Activated naive CD4-positive, alpha-beta T cell treated with anti-CD3 and anti-CD28 coated beads, Interleukin-2, amount 50 U/mL, for 24 hours (primary cell): ENCODE measurements around the gene FAM110D.
A peak's percentile ranks its signal among the peaks of the same experiment; 100 is the strongest.

Source experiments
- H3K27ac Mint-ChIP-seq: one replicate; pipeline ENCODE4 v1.8.0; 2021; ENCODE audit warnings: mild to moderate bottlenecking, mixed read lengths
- H3K27me3 Mint-ChIP-seq: one replicate; pipeline ENCODE4 v1.8.0; 2021; ENCODE audit warnings: mixed read lengths
- H3K36me3 Mint-ChIP-seq: one replicate; pipeline ENCODE4 v1.8.0; 2021; ENCODE audit warnings: mixed read lengths
- H3K4me1 Mint-ChIP-seq: one replicate; pipeline ENCODE4 v1.8.0; 2021; ENCODE audit warnings: mixed read lengths
- H3K4me3 Mint-ChIP-seq: one replicate; pipeline ENCODE4 v1.8.0; 2021; ENCODE audit warnings: mild to moderate bottlenecking, mixed read lengths
- H3K9me3 Mint-ChIP-seq: one replicate; pipeline ENCODE4 v1.8.0; 2021; ENCODE audit warnings: mixed read lengths

The FAM110D gene

DNA sequence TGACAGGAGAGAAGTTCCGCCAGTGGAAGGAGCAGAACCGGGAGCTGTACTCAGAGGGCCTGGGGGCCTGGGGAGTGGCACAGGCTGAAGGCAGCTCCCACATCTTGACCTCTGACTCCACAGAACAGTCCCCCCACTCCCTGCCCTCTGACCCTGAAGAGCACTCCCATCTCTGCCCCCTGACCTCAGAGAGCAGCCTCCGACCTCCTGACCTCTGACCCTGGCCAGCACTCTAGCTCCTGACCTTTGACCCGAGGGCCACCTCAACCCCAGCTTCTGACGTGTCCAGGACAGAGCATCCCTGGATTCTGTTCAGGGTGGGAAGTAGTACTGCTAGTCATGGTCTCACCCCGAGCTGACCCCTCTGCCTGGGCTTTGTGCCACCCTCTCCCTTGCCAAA is 30.5 kb downstream of the FAM110D start:
- Mint-ChIP-seq H3K36me3 (no peaks in the 10 kb centered on the region), H3K9me3 (no peaks in the 10 kb centered on the region), H3K4me1 (peaks cover 21% of the 10 kb centered on the region), H3K27ac (peak overlapping the region; percentile 12), H3K4me3 (no peak overlapping the region), H3K27me3 (no peaks in the 10 kb centered on the region)

DNA sequence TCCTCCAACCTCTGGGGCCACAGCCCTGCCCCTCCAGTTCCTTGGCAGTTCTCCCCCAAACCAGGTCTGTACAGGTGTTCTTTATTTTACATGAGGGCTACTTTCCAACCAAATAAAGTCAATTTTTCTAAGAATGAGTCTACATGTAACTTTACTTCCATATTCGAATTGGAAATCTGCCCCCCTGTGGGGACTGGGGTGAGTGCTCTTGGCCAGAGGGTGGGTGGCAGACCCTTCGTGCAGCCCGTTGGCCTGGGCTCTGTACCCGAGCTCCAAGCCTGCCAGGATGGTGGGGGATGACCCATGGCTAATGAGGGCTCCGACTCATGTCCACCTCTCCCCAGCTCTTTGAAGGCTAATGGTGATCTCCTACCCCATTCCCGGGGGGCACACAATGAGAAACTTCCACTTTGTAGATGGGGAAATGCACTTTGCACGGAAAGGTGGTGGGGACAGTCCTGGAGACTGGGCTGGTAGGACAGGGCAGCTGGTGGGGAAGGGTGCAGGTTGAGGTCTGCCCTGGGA is 30.9 kb downstream of the FAM110D start:
- no peak overlapping the region for H3K4me3 Mint-ChIP-seq
- H3K9me3 Mint-ChIP-seq = no peaks in the 10 kb centered on the region
- no peak overlapping the region for H3K27ac Mint-ChIP-seq
- H3K4me1 Mint-ChIP-seq = peaks cover 23% of the 10 kb centered on the region
- no peaks in the 10 kb centered on the region for H3K27me3 Mint-ChIP-seq
- no peaks in the 10 kb centered on the region for H3K36me3 Mint-ChIP-seq

DNA sequence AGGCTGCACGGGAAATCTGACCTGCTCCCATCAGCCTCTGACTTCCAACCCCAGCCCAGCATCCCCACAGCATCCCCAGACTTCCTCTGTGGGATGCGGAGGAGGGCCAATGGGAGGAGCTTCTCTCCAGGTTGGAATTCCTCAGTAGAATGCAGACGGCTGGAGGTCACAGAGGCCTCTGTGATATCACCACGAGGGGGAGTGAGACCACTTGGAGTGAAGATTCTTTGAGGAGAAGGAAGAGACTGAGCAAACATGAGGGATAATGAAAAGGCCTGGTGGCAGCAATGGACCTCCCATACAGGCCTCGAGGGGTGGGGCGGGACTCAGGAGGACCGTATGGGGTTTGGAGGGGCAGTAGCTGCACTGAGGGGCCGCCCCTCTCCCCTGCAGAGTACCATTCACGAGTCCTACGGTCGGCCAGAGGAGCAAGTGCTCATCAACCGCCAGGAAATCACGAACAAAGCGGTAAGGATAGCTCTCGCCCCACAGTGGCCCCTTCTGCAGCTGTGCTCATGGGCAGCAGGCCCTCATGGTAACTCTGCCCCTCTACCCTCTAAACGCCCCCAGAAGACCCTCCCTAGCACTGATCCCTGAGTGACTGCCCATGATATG is 31.6 kb downstream of the FAM110D start, which contains the start of gene CATSPER4:
Gene CATSPER4 (plus strand): TSS at position 230 of the 615 bp plus-strand sequence. CDS start 26 bp downstream, at position 256.
- Mint-ChIP-seq H3K27me3 (no peaks in the 10 kb centered on the region), H3K4me1 (peaks cover 23% of the 10 kb centered on the region), H3K27ac (peak within 1 kb of the TSS; percentile 12), H3K36me3 (no peaks in the 10 kb centered on the region), H3K9me3 (no peaks in the 10 kb centered on the region), H3K4me3 (no peak within 1 kb of the TSS)

DNA sequence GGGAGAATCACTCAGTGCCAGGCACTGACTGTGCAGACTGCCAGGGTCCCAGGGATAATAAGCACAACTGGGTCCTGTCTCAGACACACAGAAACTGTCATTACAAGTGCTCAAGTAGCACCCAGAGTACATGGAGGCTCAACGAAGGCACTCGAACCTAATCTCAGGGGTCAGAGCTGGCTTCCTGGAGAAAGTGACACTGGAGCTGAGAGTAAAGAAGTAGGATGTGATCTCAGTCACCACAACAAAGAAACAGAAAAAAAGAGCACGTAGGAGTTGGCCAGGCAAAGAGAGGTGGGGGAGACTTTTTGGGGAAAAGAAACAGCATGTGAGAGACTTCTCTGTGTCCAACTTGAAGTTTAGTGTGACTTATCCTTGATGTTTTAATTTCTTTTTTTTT is 32.9 kb downstream of the FAM110D start:
- Mint-ChIP-seq H3K4me3 (peak overlapping the region; percentile 34), H3K4me1 (peaks cover 23% of the 10 kb centered on the region), H3K27ac (no peak overlapping the region), H3K27me3 (no peaks in the 10 kb centered on the region), H3K36me3 (no peaks in the 10 kb centered on the region), H3K9me3 (no peaks in the 10 kb centered on the region)

DNA sequence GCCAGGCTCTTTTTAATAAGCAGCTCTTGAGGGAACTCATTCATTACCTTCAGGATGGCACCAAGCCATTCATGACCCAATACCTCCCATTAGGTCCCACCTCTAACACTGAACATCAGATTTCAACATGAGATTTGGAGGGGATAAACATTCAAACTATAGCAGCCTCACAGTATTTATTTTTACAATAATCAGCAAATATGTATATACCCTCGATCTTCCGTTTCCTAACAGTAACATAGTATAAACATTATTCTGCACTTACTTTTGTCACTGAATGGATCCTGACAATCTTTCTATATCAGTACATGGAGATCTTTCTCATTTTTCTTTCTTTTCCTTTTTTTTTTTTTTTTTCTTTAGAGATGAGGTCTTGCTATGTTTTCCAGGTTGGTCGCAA is 36.9 kb downstream of the FAM110D start:
- Mint-ChIP-seq H3K36me3 (no peaks in the 10 kb centered on the region), H3K27ac (no peak overlapping the region), H3K4me3 (no peak overlapping the region), H3K27me3 (no peaks in the 10 kb centered on the region), H3K4me1 (peaks cover 29% of the 10 kb centered on the region), H3K9me3 (no peaks in the 10 kb centered on the region)

DNA sequence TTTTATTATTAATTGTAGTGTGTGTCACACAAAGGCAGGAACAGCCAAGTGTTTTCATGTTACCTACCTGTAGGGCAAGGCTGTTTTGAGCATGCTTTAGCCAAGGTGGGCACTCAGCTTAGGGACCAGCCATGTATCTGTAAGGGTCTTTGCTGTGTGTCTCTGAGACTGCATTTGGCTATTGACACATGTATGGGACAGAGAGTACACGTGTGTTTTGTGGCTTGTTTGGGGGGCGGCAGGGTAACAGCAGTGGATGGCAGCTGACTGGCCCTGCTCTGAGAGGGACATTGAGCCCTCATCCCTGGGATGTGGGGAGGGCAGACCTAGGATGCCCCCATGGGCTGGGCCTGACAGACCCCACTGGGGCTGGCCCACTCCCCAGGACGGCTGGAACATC is 38.4 kb downstream of the FAM110D start:
- no peak overlapping the region for H3K27ac Mint-ChIP-seq
- no peaks in the 10 kb centered on the region for H3K27me3 Mint-ChIP-seq
- H3K4me1 Mint-ChIP-seq = peaks cover 33% of the 10 kb centered on the region
- no peaks in the 10 kb centered on the region for H3K36me3 Mint-ChIP-seq
- no peaks in the 10 kb centered on the region for H3K9me3 Mint-ChIP-seq
- H3K4me3 Mint-ChIP-seq = no peak overlapping the region

DNA sequence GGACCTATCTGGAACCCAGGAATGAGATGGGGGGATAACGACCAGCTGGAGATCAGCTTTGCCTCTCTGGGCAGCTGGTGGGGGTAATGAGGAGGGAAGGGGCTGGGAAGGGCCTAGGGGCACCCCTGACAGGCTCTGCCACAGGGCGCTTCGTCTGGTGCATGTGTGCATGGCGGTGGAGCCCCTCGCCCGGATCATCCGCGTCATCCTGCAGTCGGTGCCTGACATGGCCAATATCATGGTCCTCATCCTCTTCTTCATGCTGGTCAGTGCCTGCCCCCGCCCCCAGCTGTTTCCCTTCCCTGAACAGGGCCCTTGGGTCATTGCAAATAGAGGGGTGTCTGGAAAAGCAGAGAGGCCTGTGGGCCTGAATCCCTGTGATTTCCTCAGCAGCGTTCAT is 38.9 kb downstream of the FAM110D start:
- H3K9me3 Mint-ChIP-seq = no peaks in the 10 kb centered on the region
- no peaks in the 10 kb centered on the region for H3K36me3 Mint-ChIP-seq
- H3K4me3 Mint-ChIP-seq = no peak overlapping the region
- peaks cover 39% of the 10 kb centered on the region for H3K4me1 Mint-ChIP-seq
- H3K27ac Mint-ChIP-seq = no peak overlapping the region
- H3K27me3 Mint-ChIP-seq = no peaks in the 10 kb centered on the region

DNA sequence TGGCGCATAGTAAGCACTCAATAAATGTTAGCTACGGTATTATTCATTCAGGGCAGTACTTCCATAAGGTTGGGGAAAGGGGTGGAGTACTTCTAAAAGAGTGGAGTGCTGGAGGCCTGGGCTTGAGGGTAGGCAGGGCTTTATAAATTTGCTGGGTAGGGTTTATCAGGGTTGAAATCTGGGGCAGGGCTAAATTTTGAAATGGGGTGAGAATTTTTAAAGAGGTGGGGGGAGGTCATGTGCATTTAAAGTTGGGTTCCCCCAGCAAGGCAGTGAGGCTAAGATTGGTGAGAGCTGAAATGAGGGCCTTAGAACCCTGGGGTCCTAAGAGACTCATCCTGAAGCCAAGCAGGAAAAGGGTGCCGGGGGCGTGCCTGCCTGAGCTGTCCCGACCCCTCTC is 41.5 kb downstream of the FAM110D start:
- H3K27me3 Mint-ChIP-seq = no peaks in the 10 kb centered on the region
- no peaks in the 10 kb centered on the region for H3K9me3 Mint-ChIP-seq
- H3K27ac Mint-ChIP-seq = no peak overlapping the region

DNA sequence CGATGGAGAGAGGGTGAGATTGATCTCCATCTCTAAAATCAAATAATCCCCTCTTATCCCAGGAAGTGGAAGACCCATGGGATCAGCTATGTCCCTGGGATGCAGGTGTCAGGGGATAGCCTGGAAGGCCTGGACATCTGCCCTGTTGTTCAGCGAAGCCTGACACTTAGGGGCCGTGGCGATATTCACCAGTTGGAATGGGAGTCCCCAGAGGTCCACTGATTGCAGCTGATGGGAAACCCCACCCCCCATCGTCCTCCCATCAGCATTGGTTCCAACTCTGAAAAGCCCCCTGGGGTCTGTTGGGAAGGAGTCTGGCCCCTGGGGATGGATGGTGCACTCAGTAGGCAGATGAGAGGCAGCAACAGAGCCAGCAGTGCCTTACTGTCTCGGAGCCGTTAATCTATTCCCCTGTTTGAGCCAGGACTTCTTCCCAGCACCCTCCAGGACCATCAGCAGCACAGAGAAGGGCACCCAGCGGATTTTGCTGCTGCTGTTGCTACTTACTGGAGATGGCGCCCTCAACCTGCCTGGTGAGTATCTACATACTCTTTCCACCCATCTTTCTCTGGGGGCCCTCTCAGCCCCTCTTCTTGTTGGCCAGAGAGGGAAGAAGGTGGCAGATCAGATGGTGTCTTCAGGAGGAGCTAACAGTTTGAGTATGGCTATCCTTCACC is 44.9 kb downstream of the FAM110D start:
- H3K36me3 Mint-ChIP-seq = no peaks in the 10 kb centered on the region
- H3K4me3 Mint-ChIP-seq = no peak overlapping the region
- peaks cover 39% of the 10 kb centered on the region for H3K4me1 Mint-ChIP-seq
- no peak overlapping the region for H3K27ac Mint-ChIP-seq
- no peaks in the 10 kb centered on the region for H3K27me3 Mint-ChIP-seq
- H3K9me3 Mint-ChIP-seq = no peaks in the 10 kb centered on the region

More for the DNA sequence above, 41.5 kb downstream of the FAM110D start:
- no peaks in the 10 kb centered on the region for H3K36me3 Mint-ChIP-seq
- no peak overlapping the region for H3K4me3 Mint-ChIP-seq
- peaks cover 39% of the 10 kb centered on the region for H3K4me1 Mint-ChIP-seq

DNA sequence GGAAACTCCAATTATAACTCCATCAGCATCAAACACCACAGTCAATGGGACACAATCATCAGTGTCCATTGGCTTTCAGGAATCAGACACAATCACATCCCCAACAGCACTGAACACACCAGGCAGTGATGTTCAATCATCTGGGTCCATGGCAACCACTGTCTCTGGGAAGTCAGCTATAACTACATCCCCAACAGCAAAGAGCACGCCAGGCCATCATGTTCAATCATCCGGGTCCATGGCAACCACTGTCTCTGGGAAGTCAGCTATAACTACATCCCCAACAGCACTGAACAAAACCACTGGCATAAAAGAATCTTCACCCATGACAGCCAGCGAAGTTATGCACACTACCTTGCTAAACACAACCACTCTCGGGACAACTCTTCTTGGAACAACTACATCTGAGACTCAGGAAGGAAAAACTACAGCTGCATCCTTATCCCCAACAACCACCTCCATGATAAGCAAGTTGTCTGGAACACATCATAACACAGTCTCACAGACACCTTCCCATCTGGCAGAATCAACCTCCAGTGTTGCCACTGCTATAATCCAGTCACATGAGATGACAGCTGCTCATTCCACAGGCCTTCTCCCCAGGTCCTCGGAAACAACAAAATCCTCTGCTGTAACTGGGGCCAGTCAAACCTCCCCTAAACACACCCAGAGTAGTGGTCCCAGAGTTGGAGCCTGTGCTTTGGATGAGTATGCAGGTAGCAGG is 51.4 kb downstream of the FAM110D start:
- Mint-ChIP-seq H3K27me3 (no peaks in the 10 kb centered on the region), H3K9me3 (no peaks in the 10 kb centered on the region), H3K27ac (no peak overlapping the region), H3K4me3 (no peak overlapping the region), H3K4me1 (no peaks in the 10 kb centered on the region), H3K36me3 (no peaks in the 10 kb centered on the region)

DNA sequence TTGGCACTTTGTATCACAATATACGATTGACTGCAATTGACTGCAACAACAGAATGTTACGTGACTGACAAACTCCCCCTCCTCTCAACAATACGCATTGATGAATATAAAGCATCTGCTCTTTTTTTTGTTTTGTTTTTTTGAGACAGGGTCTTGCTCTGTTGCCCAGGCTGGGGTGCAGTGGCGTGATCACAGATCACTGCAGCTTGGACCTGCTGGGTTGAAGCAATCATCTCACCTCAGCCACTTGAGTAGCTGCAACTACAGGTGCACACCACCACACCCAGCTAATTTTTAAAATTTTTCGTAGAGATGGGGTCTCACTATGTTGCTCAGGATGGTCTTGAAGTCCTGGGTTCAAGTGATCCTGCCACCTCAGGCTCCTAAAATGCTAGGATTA is 53.8 kb downstream of the FAM110D start:
- Mint-ChIP-seq H3K4me3 (no peak overlapping the region), H3K4me1 (no peaks in the 10 kb centered on the region)

DNA sequence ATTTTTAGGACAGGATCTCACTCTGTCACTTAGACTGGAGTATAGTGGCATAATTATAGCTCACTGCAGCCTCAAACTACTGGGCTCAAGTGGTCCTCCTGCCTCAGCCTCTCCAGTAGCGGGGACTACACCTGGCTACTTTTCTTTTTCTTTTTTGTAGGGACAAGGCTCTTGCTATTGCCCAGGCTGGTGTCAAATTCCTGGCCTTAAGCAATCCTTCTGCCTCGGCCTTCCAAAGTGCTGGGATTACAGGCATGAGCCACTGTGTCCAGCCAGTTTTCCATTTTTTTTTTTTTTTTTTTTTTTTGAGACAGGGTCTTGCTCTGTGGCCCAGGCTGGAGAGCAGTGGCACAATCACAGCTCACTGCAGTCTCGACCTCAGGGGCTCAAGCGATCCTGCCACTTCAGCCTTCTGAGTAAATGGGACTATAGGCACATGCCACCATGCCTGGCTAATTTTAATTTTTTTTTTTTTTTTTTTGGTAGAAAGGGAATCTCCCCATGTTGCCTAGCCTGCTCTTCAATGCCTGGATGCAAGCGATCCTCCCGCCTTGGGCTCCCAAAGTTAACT is 54.5 kb downstream of the FAM110D start:
- no peaks in the 10 kb centered on the region for H3K36me3 Mint-ChIP-seq
- no peak overlapping the region for H3K4me3 Mint-ChIP-seq
- H3K27ac Mint-ChIP-seq = no peak overlapping the region
- no peaks in the 10 kb centered on the region for H3K27me3 Mint-ChIP-seq
- H3K4me1 Mint-ChIP-seq = no peaks in the 10 kb centered on the region
- H3K9me3 Mint-ChIP-seq = no peaks in the 10 kb centered on the region

More for the DNA sequence above, 53.8 kb downstream of the FAM110D start:
- Mint-ChIP-seq H3K36me3 (no peaks in the 10 kb centered on the region), H3K27me3 (no peaks in the 10 kb centered on the region), H3K9me3 (no peaks in the 10 kb centered on the region), H3K27ac (no peak overlapping the region)
